ENCODE data around the gene MLC1. TPM values are rescaled to one million over a fixed set of nuclear protein-coding genes. Genes with fewer than 3 reads are reported as not detected.
A peak's percentile ranks its signal among the peaks of the same experiment; 100 is the strongest.

Gene MLC1
- total RNA-seq, 1 donor from 2014 or later = 0.09 TPM

- DNase-seq (ENCODE audit: low read depth) (no peak), FAIRE-seq (no peak)
- H3K27me3 Mint-ChIP-seq (ENCODE audit: low read depth, unreplicated experiment) = peaks cover 32% of the 10 kb centered on the region
These were observed 69.5 kb downstream of the MLC1 start for GRCh38 chr22:50015451-50016307.

GRCh38 chr22:50014655-50015401 is 70.4 kb downstream of the MLC1 start:
- no peak overlapping the region for H2AFZ ChIP-seq (ENCODE audit: low read depth, low read length)
- peak overlapping the region; percentile 19 for H3K4me2 ChIP-seq (ENCODE audit: low read length)
- no peaks in the 10 kb centered on the region for H3K9me3 ChIP-seq (ENCODE audit: insufficient read depth, low read depth, low read length)
- peaks cover 7% of the 10 kb centered on the region for H3K4me1 ChIP-seq (ENCODE audit: insufficient read depth, low read length)
- H3K4me3 ChIP-seq (ENCODE audit: insufficient read depth, low read depth, low read length) = no peak overlapping the region
- H3K36me3 ChIP-seq (ENCODE audit: insufficient read depth, low read length) = no peaks in the 10 kb centered on the region
- H3K36me3 Mint-ChIP-seq (ENCODE audit: low read depth, unreplicated experiment) = no peaks in the 10 kb centered on the region
- FAIRE-seq (no peak), DNase-seq (ENCODE audit: low read depth) (no peak)
- H3K27ac Mint-ChIP-seq (ENCODE audit: unreplicated experiment) = no peak overlapping the region
- no peak overlapping the region for H3K27ac ChIP-seq (ENCODE audit: low read depth, low read length)
- TF ChIP-seq CTCF (IDR thresholded peaks at IDR 0.05; ENCODE audit: insufficient read depth, low read depth, low read length) (no peak), EZH2 (IDR thresholded peaks at IDR 0.05; ENCODE audit: insufficient read depth, low read length) (peak; percentile 91)
- H3K9me3 Mint-ChIP-seq (ENCODE audit: unreplicated experiment) = peaks cover under 1% of the 10 kb centered on the region
- peaks cover 42% of the 10 kb centered on the region for H3K27me3 ChIP-seq (ENCODE audit: insufficient read depth, low read length)
- H3K27me3 Mint-ChIP-seq (ENCODE audit: low read depth, unreplicated experiment) = peaks cover 33% of the 10 kb centered on the region
- no peak overlapping the region for H3K4me3 Mint-ChIP-seq (ENCODE audit: unreplicated experiment)
- H4K20me1 ChIP-seq (ENCODE audit: insufficient read depth, low read length) = no peaks in the 10 kb centered on the region
- H3K79me2 ChIP-seq (ENCODE audit: insufficient read depth, low read length) = no peaks in the 10 kb centered on the region
- no peaks in the 10 kb centered on the region for H3K4me1 Mint-ChIP-seq (ENCODE audit: low read depth, unreplicated experiment)
- no peak overlapping the region for H3K9ac ChIP-seq (ENCODE audit: low read length)

More at GRCh38 chr22:50015451-50016307, 69.5 kb downstream of the MLC1 start:
- Histone ChIP-seq H4K20me1 (ENCODE audit: insufficient read depth, low read length) (no peaks in the 10 kb centered on the region), H2AFZ (ENCODE audit: low read depth, low read length) (no peak overlapping the region), H3K9ac (ENCODE audit: low read length) (no peak overlapping the region), H3K4me3 (ENCODE audit: insufficient read depth, low read depth, low read length) (no peak overlapping the region), H3K4me1 (ENCODE audit: insufficient read depth, low read length) (peaks cover 7% of the 10 kb centered on the region), H3K4me2 (ENCODE audit: low read length) (no peak overlapping the region), H3K36me3 (ENCODE audit: insufficient read depth, low read length) (no peaks in the 10 kb centered on the region), H3K27me3 (ENCODE audit: insufficient read depth, low read length) (peaks cover 40% of the 10 kb centered on the region), H3K79me2 (ENCODE audit: insufficient read depth, low read length) (no peaks in the 10 kb centered on the region), H3K27ac (ENCODE audit: low read depth, low read length) (no peak overlapping the region), H3K9me3 (ENCODE audit: insufficient read depth, low read depth, low read length) (peaks cover 2% of the 10 kb centered on the region)
- no peak overlapping the region for H3K4me3 Mint-ChIP-seq (ENCODE audit: unreplicated experiment)
- H3K27ac Mint-ChIP-seq (ENCODE audit: unreplicated experiment) = no peak overlapping the region
- H3K36me3 Mint-ChIP-seq (ENCODE audit: low read depth, unreplicated experiment) = no peaks in the 10 kb centered on the region
- no peaks in the 10 kb centered on the region for H3K9me3 Mint-ChIP-seq (ENCODE audit: unreplicated experiment)
- TF ChIP-seq CTCF (IDR thresholded peaks at IDR 0.05; ENCODE audit: insufficient read depth, low read depth, low read length) = no peak
- no peak for TF ChIP-seq EZH2 (IDR thresholded peaks at IDR 0.05; ENCODE audit: insufficient read depth, low read length)
- H3K4me1 Mint-ChIP-seq (ENCODE audit: low read depth, unreplicated experiment) = no peaks in the 10 kb centered on the region
